Central memory CD8-positive, alpha-beta T cell (primary cell): ENCODE measurements around the gene PTPN7.
"Not testable (repeated sequence)": the region's sequence is repeated elsewhere in the genome, so short reads cannot be mapped to it uniquely, and the experiment has no call there.

Experiments used
- ATAC-seq: fragments of 150-1000 bp; cut with Tn5 transposase; replicated peaks from 2 replicates; pipeline ENCODE4 v1.10.0; 2022; ENCODE audit warnings: mild to moderate bottlenecking, moderate FRiP score, moderate number of reproducible peaks; ENCODE audit not compliant: poor library complexity, severe bottlenecking; ENCODE audit errors: extremely low read depth
- DNase-seq, 2 donors: peaks; one replicate each; pipeline ENCODE4 v3.0.0; 2021; ENCODE audit warnings: low spot score in 2 of 2
- H3K27ac Mint-ChIP-seq: one replicate; pipeline ENCODE4 v1.8.0; 2022; ENCODE audit warnings: low read depth, mild to moderate bottlenecking, moderate library complexity, mixed read lengths
- H3K27me3 Mint-ChIP-seq: one replicate; pipeline ENCODE4 v1.8.0; 2022; ENCODE audit warnings: mixed read lengths
- H3K36me3 Mint-ChIP-seq: one replicate; pipeline ENCODE4 v1.8.0; 2022; ENCODE audit warnings: mild to moderate bottlenecking, moderate library complexity, mixed read lengths; ENCODE audit not compliant: insufficient read depth
- H3K4me1 Mint-ChIP-seq: one replicate; pipeline ENCODE4 v1.8.0; 2022; ENCODE audit warnings: mixed read lengths
- H3K4me3 Mint-ChIP-seq: one replicate; pipeline ENCODE4 v1.8.0; 2022; ENCODE audit warnings: mild to moderate bottlenecking, moderate library complexity, mixed read lengths
- H3K9me3 Mint-ChIP-seq: one replicate; pipeline ENCODE4 v1.8.0; 2022; ENCODE audit warnings: mixed read lengths

Gene PTPN7

GRCh38 chr1:202199040-202199889 is 38.9 kb upstream of the PTPN7 start:
- peak overlapping the region; percentile 93 for H3K27ac Mint-ChIP-seq
- H3K27me3 Mint-ChIP-seq: no peaks in the 10 kb centered on the region
- no peak for DNase-seq
- ATAC-seq: no peak
- peaks cover 9% of the 10 kb centered on the region for H3K36me3 Mint-ChIP-seq
- H3K4me3 Mint-ChIP-seq: peak overlapping the region; percentile 67
- peaks cover 33% of the 10 kb centered on the region for H3K4me1 Mint-ChIP-seq
- H3K9me3 Mint-ChIP-seq: no peaks in the 10 kb centered on the region

DNA sequence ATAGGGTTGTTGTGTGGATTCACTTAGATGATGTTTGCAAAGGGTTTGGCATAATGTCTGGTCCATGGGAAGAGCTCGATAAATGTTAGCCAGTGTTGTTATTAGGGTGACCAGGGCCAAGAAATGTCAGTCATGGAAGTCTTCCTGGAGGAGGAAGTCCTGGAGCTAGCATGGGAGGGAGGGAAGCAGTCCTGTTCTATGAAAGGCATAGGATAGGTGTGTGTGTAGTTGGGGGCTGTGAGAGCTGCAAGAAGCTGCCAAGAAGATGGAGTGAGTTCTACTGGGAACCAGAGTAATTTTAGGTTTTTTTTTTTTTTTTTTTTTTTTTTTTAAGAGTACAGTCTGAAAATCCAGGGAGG is 37.9 kb upstream of the PTPN7 start:
- DNase-seq (no peak), ATAC-seq (no peak)
- Mint-ChIP-seq H3K27me3 (no peaks in the 10 kb centered on the region), H3K4me1 (peaks cover 40% of the 10 kb centered on the region), H3K9me3 (no peaks in the 10 kb centered on the region), H3K4me3 (peak overlapping the region; percentile 67), H3K36me3 (peaks cover 9% of the 10 kb centered on the region), H3K27ac (peak overlapping the region; percentile 93)

DNA sequence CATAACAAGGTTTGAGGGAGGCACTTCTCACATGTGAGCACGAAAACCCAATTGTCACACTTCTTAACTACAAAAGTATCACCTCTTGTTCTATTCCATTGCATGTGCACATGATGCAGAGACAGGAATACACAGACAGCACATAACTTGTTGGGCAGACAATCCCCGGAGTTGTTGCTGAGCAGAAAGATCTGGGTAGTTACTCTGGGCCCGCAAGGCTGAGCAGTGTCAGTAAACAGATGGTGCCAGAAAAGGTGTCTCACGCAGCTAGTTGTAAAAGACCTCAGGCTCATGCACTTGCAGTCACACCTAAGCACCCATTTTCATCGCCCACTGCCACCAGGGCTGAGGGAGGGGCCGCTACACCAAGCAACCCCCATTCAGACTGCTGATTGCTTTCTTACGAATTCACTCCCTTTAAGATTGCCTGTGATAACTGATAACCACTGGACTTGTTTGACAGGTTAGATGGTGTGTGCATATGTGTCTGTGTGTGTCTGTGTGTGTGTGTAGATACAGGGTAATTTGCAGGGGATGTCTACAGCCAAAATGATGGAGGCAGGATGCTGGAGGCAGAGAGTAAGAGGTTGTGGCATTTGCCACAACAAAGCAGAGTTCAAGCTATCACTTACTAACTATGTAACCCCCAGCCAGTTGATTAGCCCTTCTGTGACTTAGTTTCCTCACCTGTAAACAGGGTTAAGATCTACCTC is 37.4 kb upstream of the PTPN7 start:
- DNase-seq (peak in 1 of 2 donors; percentile 71), ATAC-seq (peak; percentile 84)
- H3K27me3 Mint-ChIP-seq: no peaks in the 10 kb centered on the region
- peak overlapping the region; percentile 67 for H3K4me3 Mint-ChIP-seq
- H3K4me1 Mint-ChIP-seq: peaks cover 41% of the 10 kb centered on the region
- H3K9me3 Mint-ChIP-seq: no peaks in the 10 kb centered on the region
- peaks cover 9% of the 10 kb centered on the region for H3K36me3 Mint-ChIP-seq
- peak overlapping the region; percentile 93 for H3K27ac Mint-ChIP-seq

DNA sequence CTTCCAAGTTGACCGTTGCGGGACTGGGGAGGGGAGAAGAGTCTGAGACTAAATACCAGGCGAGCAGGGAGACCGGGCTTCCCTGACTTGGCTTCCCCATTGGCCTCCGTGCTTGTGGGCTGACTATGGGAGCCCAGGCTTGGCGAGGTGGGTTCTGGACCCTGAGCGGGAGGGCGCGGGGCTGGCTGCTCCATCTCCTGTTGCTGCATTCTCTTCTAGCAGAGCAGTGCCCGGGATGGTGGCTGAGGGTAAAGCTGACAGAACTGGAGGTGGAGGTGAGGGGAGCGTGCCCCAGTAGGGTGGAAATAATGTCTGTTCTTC is 33.9 kb upstream of the PTPN7 start:
- Mint-ChIP-seq H3K36me3 (peaks cover 9% of the 10 kb centered on the region), H3K4me3 (peak overlapping the region; percentile 75), H3K4me1 (peaks cover 46% of the 10 kb centered on the region), H3K27ac (peak overlapping the region; percentile 70), H3K27me3 (no peaks in the 10 kb centered on the region), H3K9me3 (no peaks in the 10 kb centered on the region)
- ATAC-seq (no peak), DNase-seq (no peak)

DNA sequence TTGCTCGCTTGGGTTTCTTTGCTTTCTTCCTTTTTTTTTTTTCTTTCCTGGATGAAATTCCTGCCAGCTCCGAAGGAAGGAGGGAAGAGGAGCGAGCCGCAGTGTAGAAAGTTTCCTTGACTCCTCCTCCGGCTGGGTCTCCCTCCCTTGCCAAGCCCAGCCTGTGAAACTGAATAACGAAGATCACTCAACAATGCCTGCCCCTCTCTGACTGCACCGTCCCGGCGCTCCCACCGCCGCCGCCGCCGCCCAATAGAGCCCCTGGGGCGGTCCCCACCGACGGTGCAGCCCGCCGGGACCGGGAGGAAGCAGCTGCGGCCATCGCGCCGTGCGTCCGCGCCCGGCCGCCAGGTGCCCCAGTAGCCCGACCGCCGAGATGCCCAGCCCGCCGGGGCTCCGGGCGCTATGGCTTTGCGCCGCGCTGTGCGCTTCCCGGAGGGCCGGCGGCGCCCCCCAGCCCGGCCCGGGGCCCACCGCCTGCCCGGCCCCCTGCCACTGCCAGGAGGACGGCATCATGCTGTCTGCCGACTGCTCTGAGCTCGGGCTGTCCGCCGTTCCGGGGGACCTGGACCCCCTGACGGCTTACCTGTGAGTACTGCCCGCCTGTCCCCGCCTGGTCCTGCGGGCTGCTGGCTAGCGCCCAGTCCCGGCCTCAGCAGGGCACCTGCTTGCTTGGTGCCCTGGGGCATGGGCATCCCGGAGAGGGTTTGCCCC is 33.4 kb upstream of the PTPN7 start, which contains the start of gene LGR6:
LGR6 (plus strand) TSS at position 186 of the 714 bp plus-strand sequence; CDS start at position 377, 191 bp downstream.
- Mint-ChIP-seq H3K9me3 (no peaks in the 10 kb centered on the region), H3K4me3 (peak within 1 kb of the TSS; percentile 75), H3K4me1 (peaks cover 46% of the 10 kb centered on the region), H3K27me3 (no peaks in the 10 kb centered on the region), H3K27ac (peak within 1 kb of the TSS; percentile 70), H3K36me3 (peaks cover 9% of the 10 kb centered on the region)
- no peak for DNase-seq
- no peak for ATAC-seq

GRCh38 chr1:202192770-202193613 is 32.6 kb upstream of the PTPN7 start:
- H3K4me1 Mint-ChIP-seq: peaks cover 46% of the 10 kb centered on the region
- no peaks in the 10 kb centered on the region for H3K9me3 Mint-ChIP-seq
- no peak overlapping the region for H3K27ac Mint-ChIP-seq
- no peak for ATAC-seq
- peaks cover 4% of the 10 kb centered on the region for H3K36me3 Mint-ChIP-seq
- H3K4me3 Mint-ChIP-seq: peak overlapping the region; percentile 75
- no peaks in the 10 kb centered on the region for H3K27me3 Mint-ChIP-seq
- DNase-seq: peak; percentile 46 to 49

GRCh38 chr1:202191391-202191790 is 31.0 kb upstream of the PTPN7 start:
- not testable (repeated sequence) for H3K9me3 Mint-ChIP-seq, H3K27me3 Mint-ChIP-seq, ATAC-seq

GRCh38 chr1:202189918-202190715 is 29.7 kb upstream of the PTPN7 start:
- no peak for ATAC-seq
- peaks cover 27% of the 10 kb centered on the region for H3K4me1 Mint-ChIP-seq
- no peaks in the 10 kb centered on the region for H3K27me3 Mint-ChIP-seq

More at GRCh38 chr1:202191391-202191790, 31.0 kb upstream of the PTPN7 start:
- H3K36me3 Mint-ChIP-seq, DNase-seq, H3K4me3 Mint-ChIP-seq, H3K27ac Mint-ChIP-seq: not testable (repeated sequence)
- peaks cover 39% of the 10 kb centered on the region for H3K4me1 Mint-ChIP-seq

GRCh38 chr1:202189001-202189790 is 28.8 kb upstream of the PTPN7 start:
- DNase-seq: peak; percentile 65 to 80
- Mint-ChIP-seq H3K36me3 (no peaks in the 10 kb centered on the region), H3K27ac (no peak overlapping the region), H3K9me3 (no peaks in the 10 kb centered on the region), H3K4me1 (peaks cover 26% of the 10 kb centered on the region), H3K4me3 (no peak overlapping the region), H3K27me3 (no peaks in the 10 kb centered on the region)
- ATAC-seq: peak; percentile 76

More at GRCh38 chr1:202189918-202190715, 29.7 kb upstream of the PTPN7 start:
- DNase-seq: no peak
- H3K27ac Mint-ChIP-seq: no peak overlapping the region
- H3K4me3 Mint-ChIP-seq: no peak overlapping the region
- no peaks in the 10 kb centered on the region for H3K9me3 Mint-ChIP-seq
- no peaks in the 10 kb centered on the region for H3K36me3 Mint-ChIP-seq

GRCh38 chr1:202187697-202188407 is 27.4 kb upstream of the PTPN7 start:
- Mint-ChIP-seq H3K27ac (no peak overlapping the region), H3K4me1 (peaks cover 26% of the 10 kb centered on the region), H3K4me3 (no peak overlapping the region), H3K27me3 (no peaks in the 10 kb centered on the region), H3K36me3 (peaks cover 2% of the 10 kb centered on the region), H3K9me3 (no peaks in the 10 kb centered on the region)
- no peak for DNase-seq
- ATAC-seq: no peak
